SK-N-SH treated with all-trans-retinoic acid at 6 μM for 48 hours (cell line): ENCODE data around the gene LCN9.

Source experiments
- ATAC-seq: fragments of 200-7000 bp; cut with Tn5 transposase; 3 replicates; pipeline ENCODE4 v1.9.1; 2020; ENCODE audit warnings: mild to moderate bottlenecking, moderate library complexity
- ARNTL ChIP-seq: fragments of 450-650 bp; formaldehyde crosslinking; IDR thresholded peaks from 2 replicates; pipeline ENCODE4 v1.5.0; 2020; ENCODE audit warnings: low read depth, mild to moderate bottlenecking, moderate library complexity, borderline replicate concordance
- BACH2 ChIP-seq: fragments of 250-450 bp; sonication (Bioruptor Pico); IDR thresholded peaks from 2 replicates; pipeline ENCODE4 v1.9.0; 2021; ENCODE audit warnings: mild to moderate bottlenecking, borderline replicate concordance
- CREB5 ChIP-seq: fragments of 250-450 bp; sonication (Bioruptor Pico); IDR thresholded peaks from 2 replicates; pipeline ENCODE4 v1.5.1; 2020; ENCODE audit warnings: low read depth, mild to moderate bottlenecking, moderate library complexity
- CSDC2 ChIP-seq: fragments of 250-450 bp; sonication (Bioruptor Pico); IDR thresholded peaks from 2 replicates; pipeline ENCODE4 v1.5.0; 2020; ENCODE audit warnings: mild to moderate bottlenecking, moderate library complexity
- CSRNP3 ChIP-seq: fragments of 250-450 bp; sonication (Bioruptor Pico); IDR thresholded peaks from 2 replicates; pipeline ENCODE4 v1.5.1; 2021; ENCODE audit warnings: mild to moderate bottlenecking, moderate library complexity
- ESRRG ChIP-seq: fragments of 250-450 bp; sonication (Bioruptor Pico); IDR thresholded peaks from 2 replicates; pipeline ENCODE4 v1.6.1; 2021; ENCODE audit warnings: mild to moderate bottlenecking
- GLIS3 ChIP-seq: fragments of 250-450 bp; sonication (Bioruptor Pico); IDR thresholded peaks from 2 replicates; pipeline ENCODE4 v1.5.0; 2020; ENCODE audit warnings: mild to moderate bottlenecking, moderate library complexity
- ISL1 ChIP-seq: fragments of 250-450 bp; sonication (Bioruptor Pico); IDR thresholded peaks from 2 replicates; pipeline ENCODE4 v2.1.2; 2022; ENCODE audit warnings: mild to moderate bottlenecking, moderate library complexity
- OSR1 ChIP-seq: fragments of 250-450 bp; sonication (Bioruptor Pico); IDR thresholded peaks from 2 replicates; pipeline ENCODE4 v1.8.0; 2022; ENCODE audit warnings: moderate library complexity, mild to moderate bottlenecking, inconsistent platforms
- RARB ChIP-seq: fragments of 250-450 bp; sonication (Bioruptor Pico); IDR thresholded peaks from 2 replicates; pipeline ENCODE4 v1.8.0; 2021; ENCODE audit warnings: mild to moderate bottlenecking, moderate library complexity
- SNAI2 ChIP-seq: fragments of 250-450 bp; sonication (Bioruptor Pico); IDR thresholded peaks from 2 replicates; pipeline ENCODE4 v1.5.0; 2020; ENCODE audit warnings: mild to moderate bottlenecking, moderate library complexity
- TCF4 ChIP-seq: fragments of 250-450 bp; sonication (Bioruptor Pico); IDR thresholded peaks from 2 replicates; pipeline ENCODE4 v1.8.0; 2021; ENCODE audit warnings: mild to moderate bottlenecking, moderate library complexity, borderline replicate concordance
- TOX ChIP-seq: fragments of 250-450 bp; sonication (Bioruptor Pico); IDR thresholded peaks from 2 replicates; pipeline ENCODE4 v1.8.0; 2021; ENCODE audit warnings: mild to moderate bottlenecking, moderate library complexity, borderline replicate concordance
- ZC3H10 ChIP-seq: fragments of 250-450 bp; sonication (Bioruptor Pico); IDR thresholded peaks from 2 replicates; pipeline ENCODE4 v1.5.1; 2021; ENCODE audit warnings: mild to moderate bottlenecking, moderate library complexity
- ZFP3 ChIP-seq: fragments of 250-450 bp; sonication (Bioruptor Pico); IDR thresholded peaks from 2 replicates; pipeline ENCODE4 v1.5.0; 2020; ENCODE audit warnings: mild to moderate bottlenecking, moderate library complexity
- ZFP30 ChIP-seq: fragments of 450-650 bp; formaldehyde crosslinking; IDR thresholded peaks from 2 replicates; pipeline ENCODE4 v1.5.0; 2022; ENCODE audit warnings: mild to moderate bottlenecking, moderate library complexity
- ZNF565 ChIP-seq: fragments of 450-650 bp; formaldehyde crosslinking; conservative IDR thresholded peaks from 2 replicates; pipeline ENCODE4 v1.5.0; 2020; ENCODE audit warnings: low read depth, mild to moderate bottlenecking, moderate library complexity
- ZNF70 ChIP-seq: fragments of 450-650 bp; formaldehyde crosslinking; IDR thresholded peaks from 2 replicates; pipeline ENCODE4 v1.5.0; 2020; ENCODE audit warnings: mild to moderate bottlenecking, moderate library complexity
- ZNF8 ChIP-seq: fragments of 450-650 bp; formaldehyde crosslinking; IDR thresholded peaks from 2 replicates; pipeline ENCODE4 v1.5.0; 2020; ENCODE audit warnings: mild to moderate bottlenecking, moderate library complexity
- TF ChIP-seq, protein P1 (sequence below): fragments of 250-450 bp; sonication (Bioruptor Pico); IDR thresholded peaks from 2 replicates; pipeline ENCODE4 v1.5.0; 2020; ENCODE audit warnings: mild to moderate bottlenecking, moderate library complexity

LCN9 gene

GRCh38 chr9:135644631-135645218 is 18.4 kb upstream of the LCN9 start:
- no peak for ATAC-seq

DNA sequence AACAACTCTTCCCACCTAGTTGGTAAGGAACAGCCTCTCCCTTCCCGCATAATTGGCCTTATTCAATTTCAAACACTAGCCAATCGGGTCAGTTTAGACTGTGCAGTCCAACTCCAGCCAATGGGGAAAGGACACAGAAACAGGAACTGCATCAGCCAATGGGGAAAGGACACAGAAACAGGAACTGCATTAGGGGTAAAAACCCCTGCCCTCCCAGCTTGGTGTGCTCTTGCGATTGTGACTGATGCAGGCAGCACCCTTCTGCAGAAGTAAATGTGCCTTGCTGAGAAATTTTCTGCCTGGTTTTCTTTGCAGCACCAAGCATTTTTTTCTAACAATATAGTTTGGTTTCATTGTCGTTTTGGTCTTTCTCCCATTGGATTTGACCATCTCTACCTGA is 15.2 kb upstream of the LCN9 start:
- TF ChIP-seq TCF4 (CRISPR knock-in tag) (no peak), CREB5 (no peak), ZNF565 (no peak), ZFP30 (CRISPR knock-in tag) (no peak)
- ATAC-seq, result no peak

More at GRCh38 chr9:135644631-135645218, 18.4 kb upstream of the LCN9 start:
- TF ChIP-seq ZNF8 (CRISPR knock-in tag) (no peak), ZC3H10 (no peak), ESRRG (CRISPR knock-in tag) (no peak)

DNA sequence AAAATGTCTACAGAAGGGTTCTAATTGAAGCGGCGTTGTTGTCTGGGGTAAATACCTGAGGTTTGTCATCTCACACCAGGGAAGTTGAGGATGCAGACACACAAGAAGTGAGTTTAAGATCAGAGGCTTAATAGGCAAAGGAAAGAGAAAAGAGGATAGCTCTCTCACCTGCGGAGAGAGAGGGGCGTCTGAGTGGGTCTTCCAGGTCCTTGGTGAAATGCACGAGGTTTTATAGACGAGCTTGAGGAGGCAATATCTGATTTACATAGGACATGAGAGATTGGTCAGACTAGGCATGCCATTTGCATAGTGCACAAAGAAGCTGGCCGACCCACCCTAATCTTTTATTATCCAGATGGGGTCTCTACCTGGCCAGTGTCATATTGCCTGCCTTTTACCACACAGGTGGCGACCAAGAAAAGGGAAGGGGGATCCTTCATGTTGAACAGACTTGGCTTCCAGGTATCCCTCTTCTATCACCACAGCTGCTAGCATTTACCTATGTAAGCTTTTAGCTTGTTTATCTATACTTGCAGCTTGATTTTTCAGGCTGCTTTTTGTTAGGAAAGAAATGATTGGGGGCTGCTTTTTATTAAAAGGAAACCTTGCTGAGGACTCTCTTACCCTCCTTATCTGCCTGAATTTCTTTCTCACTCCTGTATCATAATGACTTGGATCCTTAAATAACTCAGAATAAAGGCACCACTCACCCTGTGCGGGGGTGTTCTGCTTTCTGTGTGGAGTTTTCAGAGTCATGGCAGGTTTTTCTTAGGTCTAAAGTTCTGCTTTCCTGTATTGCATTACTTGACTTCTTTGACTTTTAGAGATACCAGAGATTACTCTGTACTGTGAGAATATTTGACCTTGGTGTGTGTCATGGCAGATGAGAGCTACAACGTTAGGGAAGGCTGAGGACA is 14.4 kb upstream of the LCN9 start:
- ATAC-seq, result no peak
- no peak for TF ChIP-seq TCF4 (CRISPR knock-in tag)
- no peak for TF ChIP-seq ZNF70 (CRISPR knock-in tag)
- no peak for TF ChIP-seq ZNF565
- TF ChIP-seq ISL1 (CRISPR knock-in tag), result no peak
- TF ChIP-seq ARNTL (CRISPR knock-in tag), result no peak
- TF ChIP-seq SNAI2, result no peak
- TF ChIP-seq CSDC2, result no peak
- no peak for TF ChIP-seq RARB (CRISPR knock-in tag)
- no peak for TF ChIP-seq ZFP30 (CRISPR knock-in tag)
- TF ChIP-seq ZFP3 (CRISPR knock-in tag), result no peak
- TF ChIP-seq GLIS3, result no peak
- TF ChIP-seq TOX (CRISPR knock-in tag), result no peak
- no peak for TF ChIP-seq BACH2 (CRISPR knock-in tag)
- no peak for TF ChIP-seq ESRRG (CRISPR knock-in tag)
- TF ChIP-seq, protein P1, sequence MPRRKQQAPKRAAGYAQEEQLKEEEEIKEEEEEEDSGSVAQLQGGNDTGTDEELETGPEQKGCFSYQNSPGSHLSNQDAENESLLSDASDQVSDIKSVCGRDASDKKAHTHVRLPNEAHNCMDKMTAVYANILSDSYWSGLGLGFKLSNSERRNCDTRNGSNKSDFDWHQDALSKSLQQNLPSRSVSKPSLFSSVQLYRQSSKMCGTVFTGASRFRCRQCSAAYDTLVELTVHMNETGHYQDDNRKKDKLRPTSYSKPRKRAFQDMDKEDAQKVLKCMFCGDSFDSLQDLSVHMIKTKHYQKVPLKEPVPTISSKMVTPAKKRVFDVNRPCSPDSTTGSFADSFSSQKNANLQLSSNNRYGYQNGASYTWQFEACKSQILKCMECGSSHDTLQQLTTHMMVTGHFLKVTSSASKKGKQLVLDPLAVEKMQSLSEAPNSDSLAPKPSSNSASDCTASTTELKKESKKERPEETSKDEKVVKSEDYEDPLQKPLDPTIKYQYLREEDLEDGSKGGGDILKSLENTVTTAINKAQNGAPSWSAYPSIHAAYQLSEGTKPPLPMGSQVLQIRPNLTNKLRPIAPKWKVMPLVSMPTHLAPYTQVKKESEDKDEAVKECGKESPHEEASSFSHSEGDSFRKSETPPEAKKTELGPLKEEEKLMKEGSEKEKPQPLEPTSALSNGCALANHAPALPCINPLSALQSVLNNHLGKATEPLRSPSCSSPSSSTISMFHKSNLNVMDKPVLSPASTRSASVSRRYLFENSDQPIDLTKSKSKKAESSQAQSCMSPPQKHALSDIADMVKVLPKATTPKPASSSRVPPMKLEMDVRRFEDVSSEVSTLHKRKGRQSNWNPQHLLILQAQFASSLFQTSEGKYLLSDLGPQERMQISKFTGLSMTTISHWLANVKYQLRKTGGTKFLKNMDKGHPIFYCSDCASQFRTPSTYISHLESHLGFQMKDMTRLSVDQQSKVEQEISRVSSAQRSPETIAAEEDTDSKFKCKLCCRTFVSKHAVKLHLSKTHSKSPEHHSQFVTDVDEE (CRISPR knock-in tag), result no peak

DNA sequence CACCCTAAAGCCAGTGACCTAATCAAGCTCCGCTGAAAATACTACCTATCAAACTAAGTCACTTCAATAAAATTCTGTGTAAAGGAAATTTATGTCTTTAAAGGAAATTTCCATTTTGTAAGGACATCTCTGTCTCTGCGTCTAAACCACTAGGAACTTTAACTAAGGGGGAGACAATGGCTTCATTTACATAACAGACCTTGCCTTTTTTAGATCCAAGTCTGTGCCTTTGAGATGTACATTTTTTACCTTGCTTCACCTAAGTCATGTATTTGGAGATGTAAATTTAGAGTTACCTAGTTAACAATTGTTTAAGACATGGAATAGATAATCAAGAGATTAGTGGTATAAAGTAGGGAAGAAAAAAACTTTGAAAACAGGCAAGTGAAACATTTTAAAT is 13.6 kb upstream of the LCN9 start:
- no peak for ATAC-seq

More for the DNA sequence above, 13.6 kb upstream of the LCN9 start:
- TF ChIP-seq ARNTL (CRISPR knock-in tag), result no peak
- TF ChIP-seq ZC3H10, result no peak
- no peak for TF ChIP-seq ESRRG (CRISPR knock-in tag)
- no peak for TF ChIP-seq OSR1 (CRISPR knock-in tag)
- TF ChIP-seq ZFP30 (CRISPR knock-in tag), result no peak
- TF ChIP-seq ZNF70 (CRISPR knock-in tag), result no peak
- no peak for TF ChIP-seq CSRNP3 (CRISPR knock-in tag)
- TF ChIP-seq CSDC2, result no peak
- no peak for TF ChIP-seq ZNF8 (CRISPR knock-in tag)
- no peak for TF ChIP-seq ISL1 (CRISPR knock-in tag)
- no peak for TF ChIP-seq TCF4 (CRISPR knock-in tag)
- no peak for TF ChIP-seq TOX (CRISPR knock-in tag)
